Measurements from ENCODE around the gene WBP2.

DNA sequence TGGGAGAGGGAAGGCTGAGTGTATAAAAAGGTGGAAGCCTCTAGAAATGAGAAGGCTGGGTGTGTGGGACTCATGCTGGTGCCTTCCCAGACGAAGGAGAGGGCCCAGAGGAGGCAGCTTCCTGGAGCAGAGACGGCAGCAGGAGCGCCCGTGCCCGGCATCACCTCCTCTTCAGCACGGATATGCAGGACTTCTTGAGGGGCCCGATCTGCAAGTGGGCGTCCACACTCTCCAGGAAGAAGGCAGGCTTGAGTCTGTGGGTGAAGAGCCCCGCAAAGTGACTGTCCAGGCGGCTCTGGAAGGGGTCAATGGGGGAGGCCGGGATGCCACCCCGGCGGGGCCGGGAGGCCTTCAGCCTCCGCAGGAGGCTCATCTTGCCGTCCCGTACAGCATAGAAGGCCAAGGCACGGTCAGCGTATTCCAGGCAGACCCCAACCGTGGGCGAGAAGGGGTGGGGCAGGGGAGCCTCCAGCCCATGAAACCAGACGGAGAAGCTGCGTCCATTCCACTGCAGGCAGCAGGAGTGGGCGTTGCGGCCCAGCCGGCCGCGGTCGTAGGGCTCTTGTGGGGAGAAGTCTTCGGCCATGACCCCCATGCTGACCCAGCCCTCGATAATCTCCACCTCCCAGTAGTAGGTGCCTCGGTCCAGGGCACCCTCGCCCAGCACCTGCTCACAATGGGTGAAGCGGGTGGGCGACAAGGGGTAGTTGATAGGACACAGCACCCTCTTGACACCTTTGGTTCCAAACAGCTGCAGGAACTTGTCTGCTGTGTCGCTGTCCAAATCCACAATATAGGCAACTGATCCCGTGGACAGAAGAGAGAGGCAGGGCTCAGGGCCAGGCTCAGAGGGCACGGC lies 19.4 kb upstream of the WBP2 start:
- no peak for TF ChIP-seq POLR2A (IDR thresholded peaks at IDR 0.05)
- TF ChIP-seq, protein P1, sequence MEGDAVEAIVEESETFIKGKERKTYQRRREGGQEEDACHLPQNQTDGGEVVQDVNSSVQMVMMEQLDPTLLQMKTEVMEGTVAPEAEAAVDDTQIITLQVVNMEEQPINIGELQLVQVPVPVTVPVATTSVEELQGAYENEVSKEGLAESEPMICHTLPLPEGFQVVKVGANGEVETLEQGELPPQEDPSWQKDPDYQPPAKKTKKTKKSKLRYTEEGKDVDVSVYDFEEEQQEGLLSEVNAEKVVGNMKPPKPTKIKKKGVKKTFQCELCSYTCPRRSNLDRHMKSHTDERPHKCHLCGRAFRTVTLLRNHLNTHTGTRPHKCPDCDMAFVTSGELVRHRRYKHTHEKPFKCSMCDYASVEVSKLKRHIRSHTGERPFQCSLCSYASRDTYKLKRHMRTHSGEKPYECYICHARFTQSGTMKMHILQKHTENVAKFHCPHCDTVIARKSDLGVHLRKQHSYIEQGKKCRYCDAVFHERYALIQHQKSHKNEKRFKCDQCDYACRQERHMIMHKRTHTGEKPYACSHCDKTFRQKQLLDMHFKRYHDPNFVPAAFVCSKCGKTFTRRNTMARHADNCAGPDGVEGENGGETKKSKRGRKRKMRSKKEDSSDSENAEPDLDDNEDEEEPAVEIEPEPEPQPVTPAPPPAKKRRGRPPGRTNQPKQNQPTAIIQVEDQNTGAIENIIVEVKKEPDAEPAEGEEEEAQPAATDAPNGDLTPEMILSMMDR (IDR thresholded peaks at IDR 0.05 in 4 of 5, conservative IDR thresholded peaks at IDR 0.05 in 1 of 5) = no peak
